ENCODE data around the gene KCNQ4. TPM values are rescaled to one million over a fixed set of nuclear protein-coding genes. Genes with fewer than 3 reads are reported as not detected.

The KCNQ4 gene
- total RNA-seq, 5 donors from 2014 or later (not counting 1 experiment from before 2014, with no cell fraction given), result 0.10 to 0.35 (median 0.26) TPM

GRCh38 chr1:40789661-40790430 is 6.3 kb downstream of the KCNQ4 start:
- Mint-ChIP-seq H3K27ac (no peak overlapping the region), H3K27me3 (peaks cover 4 to 22% of the 10 kb centered on the region in 2 donors), H3K4me1 (peaks cover 0 to 13% (median 11%) of the 10 kb centered on the region in 3 donors), H3K9me3 (no peaks in the 10 kb centered on the region), H3K4me3 (no peak overlapping the region), H3K36me3 (no peaks in the 10 kb centered on the region)
- no peak overlapping the region for H3K4me3 ChIP-seq (ENCODE audit: control insufficient read depth in 1 of 2, extremely low read depth in 1 of 2, low read length in 1 of 2)
- no peak for DNase-seq
- peaks cover 0 to 3% of the 10 kb centered on the region in 2 experiments for H3K4me1 ChIP-seq (ENCODE audit: control insufficient read depth in 1 of 2, extremely low read depth in 1 of 2, insufficient read depth in 2 of 2, low read length in 2 of 2)
- H3K36me3 ChIP-seq (ENCODE audit: control insufficient read depth in 2 of 2, extremely low read depth in 1 of 2, insufficient read depth in 1 of 2, low read length in 1 of 2), result no peaks in the 10 kb centered on the region
- CTCF ChIA-PET, result interaction anchor here in 1 of 2 donors (1.5 kb wide), 1 partner anchor 15 kb away, joined by 6 read pairs; no protein-coding TSS in a partner anchor
- H3K27me3 ChIP-seq (replicated peaks in 1 of 2; ENCODE audit: control insufficient read depth in 2 of 2, extremely low read depth in 1 of 2, insufficient read depth in 2 of 2, low read length in 1 of 2), result peaks cover 0 to 42% of the 10 kb centered on the region in 2 experiments
- H3K9me3 ChIP-seq, result no peaks in the 10 kb centered on the region
- ATAC-seq (replicated peaks in 1 of 4), result no peak
- 87% methylated on average over 3 of the region's 13 CpGs for WGBS (ENCODE audit: insufficient coverage)
- no peak overlapping the region for H3K27ac ChIP-seq (ENCODE audit: low read length)
- POLR2A ChIA-PET, result no interaction called here

DNA sequence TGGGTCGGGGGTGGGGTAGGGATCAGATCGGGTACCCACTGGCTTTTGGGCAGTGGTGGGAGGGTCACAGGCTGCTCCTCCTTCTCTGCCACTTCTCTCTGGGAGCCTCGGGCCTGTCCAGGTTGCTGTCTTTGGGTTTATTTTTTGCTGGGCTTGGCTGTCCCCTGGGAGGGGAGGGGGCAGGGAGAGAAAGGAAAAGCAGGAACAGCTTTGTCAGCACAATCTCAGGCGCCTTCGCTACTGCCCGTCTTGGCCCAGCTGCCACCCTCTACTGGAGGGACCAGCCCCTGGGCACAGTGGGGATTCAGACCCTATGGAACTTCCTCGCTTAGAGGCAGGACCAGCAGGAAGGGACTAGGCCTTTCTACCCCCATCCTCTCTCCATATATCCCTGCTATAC is 8.4 kb downstream of the KCNQ4 start:
- Histone ChIP-seq H3K27ac (ENCODE audit: low read length) (no peak overlapping the region), H3K27me3 (replicated peaks in 1 of 2; ENCODE audit: control insufficient read depth in 2 of 2, extremely low read depth in 1 of 2, insufficient read depth in 2 of 2, low read length in 1 of 2) (peaks cover 0 to 25% of the 10 kb centered on the region in 2 experiments), H3K4me3 (ENCODE audit: control insufficient read depth in 1 of 2, extremely low read depth in 1 of 2, low read length in 1 of 2) (no peak overlapping the region), H3K4me1 (ENCODE audit: control insufficient read depth in 1 of 2, extremely low read depth in 1 of 2, insufficient read depth in 2 of 2, low read length in 2 of 2) (peaks cover 8 to 20% of the 10 kb centered on the region in 2 experiments), H3K9me3 (no peaks in the 10 kb centered on the region), H3K36me3 (ENCODE audit: control insufficient read depth in 2 of 2, extremely low read depth in 1 of 2, insufficient read depth in 1 of 2, low read length in 1 of 2) (no peaks in the 10 kb centered on the region)
- Mint-ChIP-seq H3K9me3 (no peaks in the 10 kb centered on the region), H3K27ac (no peak overlapping the region), H3K27me3 (peaks cover 0 to 9% of the 10 kb centered on the region in 2 donors), H3K4me1 (peaks cover 11 to 27% (median 27%) of the 10 kb centered on the region in 3 donors), H3K36me3 (no peaks in the 10 kb centered on the region), H3K4me3 (no peak overlapping the region)
- 81% methylated on average over 4 of the region's 7 CpGs for WGBS (ENCODE audit: insufficient coverage)
- CTCF ChIA-PET, result no interaction called here
- DNase-seq (no peak), ATAC-seq (replicated peaks in 1 of 4) (no peak)
- POLR2A ChIA-PET, result no interaction called here

GRCh38 chr1:40793617-40794016 is 10.0 kb downstream of the KCNQ4 start:
- Histone ChIP-seq H3K36me3 (ENCODE audit: control insufficient read depth in 2 of 2, extremely low read depth in 1 of 2, insufficient read depth in 1 of 2, low read length in 1 of 2) (no peaks in the 10 kb centered on the region), H3K9me3 (no peaks in the 10 kb centered on the region), H3K4me3 (ENCODE audit: control insufficient read depth in 1 of 2, extremely low read depth in 1 of 2, low read length in 1 of 2) (no peak overlapping the region), H3K27ac (ENCODE audit: low read length) (no peak overlapping the region), H3K4me1 (ENCODE audit: control insufficient read depth in 1 of 2, extremely low read depth in 1 of 2, insufficient read depth in 2 of 2, low read length in 2 of 2) (peaks cover 12 to 28% of the 10 kb centered on the region in 2 experiments), H3K27me3 (replicated peaks in 1 of 2; ENCODE audit: control insufficient read depth in 2 of 2, extremely low read depth in 1 of 2, insufficient read depth in 2 of 2, low read length in 1 of 2) (peaks cover 0 to 21% of the 10 kb centered on the region in 2 experiments)
- ChIA-PET CTCF (interaction anchor here in 1 of 2 donors (0.6 kb wide), 1 partner anchor 61 kb away, joined by 4 read pairs; no protein-coding TSS in a partner anchor), POLR2A (interaction anchor here in 1 of 2 donors (0.5 kb wide), 1 partner anchor 11 kb away, joined by 6 read pairs; no protein-coding TSS in a partner anchor)
- H3K9me3 Mint-ChIP-seq, result no peaks in the 10 kb centered on the region
- H3K27me3 Mint-ChIP-seq, result peaks cover 0 to 5% of the 10 kb centered on the region in 2 donors
- no peak overlapping the region for H3K27ac Mint-ChIP-seq
- no peak for DNase-seq
- H3K4me3 Mint-ChIP-seq, result peak overlapping the region in 1 of 3 donors; percentile 6
- no peaks in the 10 kb centered on the region for H3K36me3 Mint-ChIP-seq
- ATAC-seq (replicated peaks in 1 of 4), result no peak
- peaks cover 16 to 36% (median 34%) of the 10 kb centered on the region in 3 donors for H3K4me1 Mint-ChIP-seq
- WGBS (ENCODE audit: insufficient coverage), result 87% methylated on average over 3 of the region's 3 CpGs

DNA sequence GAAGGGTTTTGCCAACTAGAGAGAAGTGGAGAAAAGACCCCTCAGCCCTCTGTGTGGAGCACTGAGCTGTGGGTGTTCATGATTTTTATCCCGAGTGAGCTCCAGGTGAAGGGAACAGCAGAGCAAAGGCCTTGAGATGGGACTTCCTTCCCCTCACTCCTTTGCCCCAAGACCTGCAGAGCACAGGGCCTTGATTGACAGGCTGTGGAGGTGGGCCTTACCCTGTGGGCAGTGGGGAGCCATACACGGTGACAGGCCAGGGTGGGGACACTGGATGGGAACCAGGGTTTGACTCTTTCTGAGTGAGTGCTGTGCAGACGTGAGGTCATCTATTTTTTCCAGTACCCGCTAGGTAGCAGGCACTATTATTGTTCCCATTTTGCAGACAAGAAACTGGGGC is 10.5 kb downstream of the KCNQ4 start:
- H3K36me3 Mint-ChIP-seq, result no peaks in the 10 kb centered on the region
- H3K27ac Mint-ChIP-seq, result no peak overlapping the region
- ATAC-seq (replicated peaks in 1 of 4) (no peak), DNase-seq (no peak)
- Histone ChIP-seq H3K4me1 (ENCODE audit: control insufficient read depth in 1 of 2, extremely low read depth in 1 of 2, insufficient read depth in 2 of 2, low read length in 2 of 2) (peaks cover 12 to 28% of the 10 kb centered on the region in 2 experiments), H3K36me3 (ENCODE audit: control insufficient read depth in 2 of 2, extremely low read depth in 1 of 2, insufficient read depth in 1 of 2, low read length in 1 of 2) (no peaks in the 10 kb centered on the region), H3K9me3 (no peaks in the 10 kb centered on the region), H3K27me3 (replicated peaks in 1 of 2; ENCODE audit: control insufficient read depth in 2 of 2, extremely low read depth in 1 of 2, insufficient read depth in 2 of 2, low read length in 1 of 2) (peaks cover 0 to 18% of the 10 kb centered on the region in 2 experiments), H3K4me3 (ENCODE audit: control insufficient read depth in 1 of 2, extremely low read depth in 1 of 2, low read length in 1 of 2) (no peak overlapping the region), H3K27ac (ENCODE audit: low read length) (no peak overlapping the region)
- POLR2A ChIA-PET, result interaction anchor here in 1 of 2 donors (0.5 kb wide), 1 partner anchor 11 kb away, joined by 6 read pairs; no protein-coding TSS in a partner anchor
- CTCF ChIA-PET, result interaction anchor here in 1 of 2 donors (0.5 kb wide), 2 partner anchors 128 to 196 kb away, joined by 3 to 4 read pairs; partner anchors contain the start of gene RIMS3
- peaks cover 0 to 5% of the 10 kb centered on the region in 2 donors for H3K27me3 Mint-ChIP-seq
- no peaks in the 10 kb centered on the region for H3K9me3 Mint-ChIP-seq
- H3K4me1 Mint-ChIP-seq, result peaks cover 16 to 36% (median 34%) of the 10 kb centered on the region in 3 donors
- WGBS (ENCODE audit: insufficient coverage), result 91% methylated on average over 1 of the region's 4 CpGs
- H3K4me3 Mint-ChIP-seq, result peak overlapping the region in 1 of 3 donors; percentile 6

DNA sequence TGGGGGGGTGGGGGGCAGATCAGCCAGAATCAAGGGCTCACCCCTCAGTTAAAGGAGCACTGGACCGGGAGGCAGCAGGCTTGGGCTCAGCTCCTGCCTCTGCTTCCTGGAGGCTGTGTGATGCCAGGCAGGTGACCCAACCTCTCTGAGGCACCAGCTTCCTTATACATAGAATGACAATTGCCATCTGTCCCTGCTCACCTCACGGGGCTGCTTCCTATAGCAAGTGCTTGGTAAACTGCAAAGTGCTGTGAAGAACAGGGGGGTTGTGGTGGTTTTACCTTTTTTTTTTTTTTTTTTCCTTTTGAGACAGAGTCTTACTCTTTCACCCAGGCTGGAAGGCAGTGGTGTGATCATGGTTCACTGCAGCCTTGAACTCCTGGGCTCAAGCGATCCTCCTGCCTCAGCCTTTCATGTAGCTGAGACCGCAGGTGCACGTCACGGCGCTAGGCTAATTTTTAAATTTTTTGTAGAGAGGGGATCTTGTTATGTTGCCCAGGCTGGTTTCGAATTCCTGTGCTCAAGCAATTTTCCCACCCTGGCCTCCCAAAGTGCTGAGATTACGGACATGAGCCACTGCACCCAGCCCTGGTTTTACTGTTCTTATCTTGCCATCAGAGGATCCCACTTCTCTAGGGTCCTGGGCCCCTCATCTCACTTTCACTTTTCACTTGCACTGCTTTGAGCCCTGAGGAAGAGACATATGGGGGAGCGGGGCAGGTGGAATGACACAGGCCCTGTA is 11.6 kb downstream of the KCNQ4 start:
- ATAC-seq (replicated peaks in 1 of 4) (peak in 3 of 4 experiments; percentile 60 to 85 (median 66)), DNase-seq (peak in 11 of 35 experiments; percentile 18 to 53 (median 35))
- Histone ChIP-seq H3K36me3 (ENCODE audit: control insufficient read depth in 2 of 2, extremely low read depth in 1 of 2, insufficient read depth in 1 of 2, low read length in 1 of 2) (no peaks in the 10 kb centered on the region), H3K27me3 (replicated peaks in 1 of 2; ENCODE audit: control insufficient read depth in 2 of 2, extremely low read depth in 1 of 2, insufficient read depth in 2 of 2, low read length in 1 of 2) (peaks cover 0 to 15% of the 10 kb centered on the region in 2 experiments), H3K27ac (ENCODE audit: low read length) (peak overlapping the region; percentile 9), H3K9me3 (no peaks in the 10 kb centered on the region), H3K4me3 (ENCODE audit: control insufficient read depth in 1 of 2, extremely low read depth in 1 of 2, low read length in 1 of 2) (peak overlapping the region in 1 of 2 donors; percentile 25), H3K4me1 (ENCODE audit: control insufficient read depth in 1 of 2, extremely low read depth in 1 of 2, insufficient read depth in 2 of 2, low read length in 2 of 2) (peaks cover 12 to 28% of the 10 kb centered on the region in 2 experiments)
- Mint-ChIP-seq H3K4me3 (peak overlapping the region; percentile 57 to 70 (median 63)), H3K36me3 (no peaks in the 10 kb centered on the region), H3K27me3 (peaks cover 0 to 3% of the 10 kb centered on the region in 2 donors), H3K4me1 (peaks cover 16 to 36% (median 36%) of the 10 kb centered on the region in 3 donors), H3K9me3 (no peaks in the 10 kb centered on the region), H3K27ac (peak overlapping the region; percentile 79 to 81)
- WGBS (ENCODE audit: insufficient coverage), result 60% methylated on average over 2 of the region's 10 CpGs
- POLR2A ChIA-PET, result interaction anchor here in 1 of 2 donors (0.7 kb wide), 1 partner anchor 10 kb away, joined by 9 read pairs; no protein-coding TSS in a partner anchor
- CTCF ChIA-PET, result interaction anchor here in 1 of 2 donors (0.6 kb wide), 1 partner anchor 59 kb away, joined by 3 read pairs; no protein-coding TSS in a partner anchor

Data from T-cell (primary cell).